H1 (cell line): ENCODE measurements around the gene SEMA6D. TPM values are rescaled to one million over a fixed set of nuclear protein-coding genes. Genes with fewer than 3 reads are reported as not detected.

Experiments
- BACH1 ChIP-seq: IDR thresholded peaks from 2 replicates; pipeline ENCODE4 v1.6.1; 2012; ENCODE audit warnings: low read length, improper control_type of control experiment
- HDAC2 ChIP-seq, 2 experiments: fragments of 300-600 bp in 1 of 2; sonication (generic) in 1 of 2; IDR thresholded peaks; 2 replicates each; pipeline ENCODE4 v1.6.1; 2011 to 2012; ENCODE audit warnings: low read depth in 2 of 2, low read length in 2 of 2, mild to moderate bottlenecking in 2 of 2, moderate library complexity in 2 of 2, borderline replicate concordance in 1 of 2, inconsistent platforms in 1 of 2
- KDM4A ChIP-seq: IDR thresholded peaks from one replicate; pipeline ENCODE4 v1.7.1; 2012; ENCODE audit warnings: low read depth, mild to moderate bottlenecking, moderate library complexity, low read length, inconsistent platforms; ENCODE audit not compliant: severe bottlenecking
- RAD21 ChIP-seq, 2 experiments: IDR thresholded peaks in 1 of 2; conservative IDR thresholded peaks in 1 of 2; 2 replicates each; pipeline ENCODE4 v1.6.1; 2011; ENCODE audit warnings: low read depth in 2 of 2, low read length in 2 of 2, improper control_type of control experiment in 1 of 2, inconsistent platforms in 1 of 2, mild to moderate bottlenecking in 1 of 2, moderate library complexity in 1 of 2
- RBBP5 ChIP-seq: IDR thresholded peaks from 2 replicates; pipeline ENCODE4 v1.7.1; 2012; ENCODE audit warnings: low read depth, mild to moderate bottlenecking, inconsistent platforms, low read length, moderate library complexity, borderline replicate concordance
- SIN3A ChIP-seq, 2 experiments: IDR thresholded peaks in 1 of 2; conservative IDR thresholded peaks in 1 of 2; 2 replicates each; pipeline ENCODE4 v1.6.1; 2011 to 2012; ENCODE audit warnings: low read length in 2 of 2, improper control_type of control experiment in 1 of 2, low read depth in 1 of 2, mild to moderate bottlenecking in 1 of 2
- SIRT6 ChIP-seq: IDR thresholded peaks from one replicate; pipeline ENCODE4 v1.7.1; 2012; ENCODE audit warnings: low read length, inconsistent platforms
- SP1 ChIP-seq: IDR thresholded peaks from 2 replicates; pipeline ENCODE4 v1.6.1; 2011; ENCODE audit warnings: low read depth, low read length
- SUZ12 ChIP-seq: fragments of 200-600 bp; sonication (generic); IDR thresholded peaks from 2 replicates; pipeline ENCODE4 v1.6.1; 2012; ENCODE audit warnings: mild to moderate bottlenecking, inconsistent platforms, low read length, moderate library complexity, mixed read lengths
- TAF7 ChIP-seq: optimal IDR thresholded peaks from 2 replicates; pipeline ENCODE3; 2011; ENCODE audit warnings: low read depth, mild to moderate bottlenecking, inconsistent platforms, low read length, moderate library complexity, borderline replicate concordance
- polyA plus RNA-seq, 7 experiments: library from polyadenylated mRNA; depleted of rRNA in 3 of 7; stranded (reverse) in 5 of 7; unstranded in 2 of 7; fragments of >200 nt in 5 of 7; fragments of 200-250 nt in 2 of 7; gene quantifications; 1 replicate in 5 of 7; 2 replicates in 1 of 7; 4 replicates in 1 of 7; pipeline versions ENCODE4 v1.2.1 to v1.2.3, GENCODE V29; 2011 to 2013; ENCODE audit warnings: missing spikeins in 2 of 7, mixed read lengths in 2 of 7
- total RNA-seq: library from RNA; stranded (reverse); fragmentation: NEBNext Ultra II Directional; extraction: Animal tissue kit (Norgen Biotek cat#: 25700); gene quantifications from 2 replicates; pipeline ENCODE4 v1.2.1, GENCODE V29; 2021

Gene SEMA6D
- total and polyA plus RNA-seq, 2 of the 8 experiments (the other 6 are each of a cell fraction or from before 2014, with no cell fraction given): 2.2 to 3.8 TPM

DNA sequence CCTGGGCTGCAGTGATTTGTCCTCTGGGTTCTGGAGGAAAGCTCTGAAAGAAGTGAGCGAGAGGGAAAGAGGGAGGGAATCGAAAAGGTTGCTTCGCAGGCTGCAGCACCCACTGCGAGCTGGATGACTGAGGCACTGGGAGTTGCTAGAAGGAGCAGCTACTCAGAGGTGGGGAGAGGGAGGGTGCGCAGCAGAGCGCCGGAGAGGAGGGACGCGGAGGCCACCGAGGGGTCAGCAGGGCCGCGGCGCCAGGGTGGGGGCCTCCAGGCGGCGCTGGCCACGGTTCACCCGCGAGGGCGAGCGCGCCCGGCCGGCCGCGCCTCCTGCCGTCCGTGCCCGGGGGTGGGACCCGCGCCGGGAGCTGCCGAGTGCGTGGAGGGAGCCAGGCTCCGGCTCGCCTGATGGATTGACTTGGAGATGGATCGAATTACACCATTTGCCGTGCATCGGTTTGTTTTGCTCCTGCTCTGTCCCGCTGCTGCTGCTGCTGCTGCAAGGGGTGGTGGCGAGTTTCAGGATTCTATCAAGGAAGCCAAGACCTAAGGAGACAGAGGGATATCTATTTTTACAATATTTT lies at the start of gene SEMA6D (continued):
- TF ChIP-seq SIN3A (conservative IDR thresholded peaks at IDR 0.05 in 1 of 2, IDR thresholded peaks at IDR 0.05 in 1 of 2; ENCODE audit: low read depth in 1 of 2, low read length in 2 of 2): peak in 1 of 2 experiments; percentile 65; a peak in 1 of 4 replicates
- TF ChIP-seq BACH1: peak; percentile 73
- TF ChIP-seq SUZ12: peak; percentile 44; the same call in 1 of the 2 replicates
- TF ChIP-seq SIRT6: no peak
- no peak for TF ChIP-seq SP1
- no peak for TF ChIP-seq TAF7
- peak; percentile 34 to 49; a peak in 2 of 4 replicates for TF ChIP-seq HDAC2 (IDR thresholded peaks at IDR 0.05; ENCODE audit: borderline replicate concordance in 1 of 2, low read depth in 2 of 2, low read length in 2 of 2)
- peak; percentile 74 for TF ChIP-seq KDM4A
- peak in 1 of 2 experiments; percentile 21; a peak in 2 of 4 replicates for TF ChIP-seq RAD21 (IDR thresholded peaks at IDR 0.05 in 1 of 2, conservative IDR thresholded peaks at IDR 0.05 in 1 of 2; ENCODE audit: low read depth in 2 of 2, low read length in 2 of 2)
- TF ChIP-seq RBBP5: peak; percentile 90
